GM19099 (cell line): ENCODE measurements around the gene CD101.

Experiments used
- POLR2A ChIP-seq: IDR thresholded peaks from 3 replicates; pipeline ENCODE4 v1.6.1; 2011; ENCODE audit warnings: low read depth; ENCODE audit not compliant: insufficient read length; ENCODE audit errors: extremely low read depth

The CD101 gene

GRCh38 chr1:116982319-116983004, 19.1 kb upstream of the CD101 start:
- no peak for TF ChIP-seq POLR2A

GRCh38 chr1:116983112-116983511, 18.4 kb upstream of the CD101 start:
- TF ChIP-seq POLR2A: no peak

GRCh38 chr1:116983678-116984077, 17.9 kb upstream of the CD101 start:
- TF ChIP-seq POLR2A: no peak

GRCh38 chr1:116984406-116985160, 17.0 kb upstream of the CD101 start:
- no peak for TF ChIP-seq POLR2A

- no peak for TF ChIP-seq POLR2A
Observed at GRCh38 chr1:116986421-116987255, 14.9 kb upstream of the CD101 start.

GRCh38 chr1:116987256-116987555, 14.4 kb upstream of the CD101 start:
- no peak for TF ChIP-seq POLR2A

- TF ChIP-seq POLR2A: no peak
Observed at GRCh38 chr1:116988248-116988647, 13.3 kb upstream of the CD101 start.

- TF ChIP-seq POLR2A: no peak
Observed at GRCh38 chr1:116988908-116989307, 12.7 kb upstream of the CD101 start.

- TF ChIP-seq POLR2A: no peak
Observed at GRCh38 chr1:116989835-116990234, 11.7 kb upstream of the CD101 start.

- no peak for TF ChIP-seq POLR2A
Observed at GRCh38 chr1:116990612-116991151, 10.9 kb upstream of the CD101 start.

GRCh38 chr1:116991171-116991845, 10.3 kb upstream of the CD101 start:
- no peak for TF ChIP-seq POLR2A

- no peak for TF ChIP-seq POLR2A
Observed at GRCh38 chr1:116991918-116992317, 9.6 kb upstream of the CD101 start.

GRCh38 chr1:116993286-116993685, 8.3 kb upstream of the CD101 start:
- TF ChIP-seq POLR2A: no peak

GRCh38 chr1:116994411-116994810, 7.1 kb upstream of the CD101 start:
- TF ChIP-seq POLR2A: no peak

- no peak for TF ChIP-seq POLR2A
Observed at GRCh38 chr1:116997066-116997465, 4.5 kb upstream of the CD101 start.
